Liver (tissue), 3 donors: Measurements from ENCODE around the gene SLC39A6.

Source experiments
- ATF3 ChIP-seq: IDR thresholded peaks from 2 replicates; pipeline ENCODE4 v1.6.1; 2016; ENCODE audit warnings: antibody characterized with exemption
- CTCF ChIP-seq: fragments of 150-350 bp; IDR thresholded peaks from 2 replicates; pipeline ENCODE4 v1.5.1; 2017; ENCODE audit warnings: improper control_type of control experiment, low read depth, low read length; ENCODE audit not compliant: missing input control
- GABPA ChIP-seq, 2 donors: IDR thresholded peaks in 1 of 2; conservative IDR thresholded peaks in 1 of 2; 2 replicates each; pipeline ENCODE4 v1.6.1; 2016; ENCODE audit warnings: antibody characterized with exemption in 2 of 2, mild to moderate bottlenecking in 1 of 2, moderate library complexity in 1 of 2
- RAD21 ChIP-seq, 2 donors: IDR thresholded peaks; 2 replicates each; pipeline ENCODE4 v1.6.1; 2016; ENCODE audit warnings: antibody characterized with exemption in 2 of 2, mild to moderate bottlenecking in 2 of 2
- REST ChIP-seq: IDR thresholded peaks from 2 replicates; pipeline ENCODE4 v1.6.1; 2016; ENCODE audit warnings: antibody characterized with exemption, mild to moderate bottlenecking
- SP1 ChIP-seq: IDR thresholded peaks from 2 replicates; pipeline ENCODE4 v1.6.1; 2018; ENCODE audit warnings: antibody characterized with exemption, mild to moderate bottlenecking
- TAF1 ChIP-seq: conservative IDR thresholded peaks from 2 replicates; pipeline ENCODE4 v1.6.1; 2016; ENCODE audit warnings: antibody characterized with exemption, mild to moderate bottlenecking
- YY1 ChIP-seq: IDR thresholded peaks from 2 replicates; pipeline ENCODE4 v1.6.1; 2016; ENCODE audit warnings: antibody characterized with exemption, mild to moderate bottlenecking
- TF ChIP-seq, protein P1 (sequence below): IDR thresholded peaks from 2 replicates; pipeline ENCODE4 v1.6.1; 2016; ENCODE audit warnings: antibody characterized with exemption
- TF ChIP-seq, protein P2 (sequence below): IDR thresholded peaks from 2 replicates; pipeline ENCODE4 v1.6.1; 2016; ENCODE audit warnings: antibody characterized with exemption
- donor health status: healthy.
- donor health status: healthy.

GRCh38 chr18:36143391-36143790 lies 14.3 kb upstream of the SLC39A6 start:
- TF ChIP-seq CTCF, result no peak
- TF ChIP-seq, protein P1, sequence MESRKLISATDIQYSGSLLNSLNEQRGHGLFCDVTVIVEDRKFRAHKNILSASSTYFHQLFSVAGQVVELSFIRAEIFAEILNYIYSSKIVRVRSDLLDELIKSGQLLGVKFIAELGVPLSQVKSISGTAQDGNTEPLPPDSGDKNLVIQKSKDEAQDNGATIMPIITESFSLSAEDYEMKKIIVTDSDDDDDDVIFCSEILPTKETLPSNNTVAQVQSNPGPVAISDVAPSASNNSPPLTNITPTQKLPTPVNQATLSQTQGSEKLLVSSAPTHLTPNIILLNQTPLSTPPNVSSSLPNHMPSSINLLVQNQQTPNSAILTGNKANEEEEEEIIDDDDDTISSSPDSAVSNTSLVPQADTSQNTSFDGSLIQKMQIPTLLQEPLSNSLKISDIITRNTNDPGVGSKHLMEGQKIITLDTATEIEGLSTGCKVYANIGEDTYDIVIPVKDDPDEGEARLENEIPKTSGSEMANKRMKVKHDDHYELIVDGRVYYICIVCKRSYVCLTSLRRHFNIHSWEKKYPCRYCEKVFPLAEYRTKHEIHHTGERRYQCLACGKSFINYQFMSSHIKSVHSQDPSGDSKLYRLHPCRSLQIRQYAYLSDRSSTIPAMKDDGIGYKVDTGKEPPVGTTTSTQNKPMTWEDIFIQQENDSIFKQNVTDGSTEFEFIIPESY, result no peak
- TF ChIP-seq, protein P2, sequence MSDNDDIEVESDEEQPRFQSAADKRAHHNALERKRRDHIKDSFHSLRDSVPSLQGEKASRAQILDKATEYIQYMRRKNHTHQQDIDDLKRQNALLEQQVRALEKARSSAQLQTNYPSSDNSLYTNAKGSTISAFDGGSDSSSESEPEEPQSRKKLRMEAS, result no peak
- no peak for TF ChIP-seq ATF3
- no peak for TF ChIP-seq TAF1
- no peak for TF ChIP-seq YY1
- TF ChIP-seq REST, result no peak
- TF ChIP-seq RAD21 (IDR thresholded peaks at IDR 0.05), result no peak
- TF ChIP-seq SP1, result no peak
- no peak for TF ChIP-seq GABPA (IDR thresholded peaks at IDR 0.05 in 1 of 2, conservative IDR thresholded peaks at IDR 0.05 in 1 of 2)
